Measurements from ENCODE around the gene DCAF6.

The DCAF6 gene

GRCh38 chr1:167933788-167934187 is 2.7 kb upstream of the DCAF6 start:
- DNase-seq (ENCODE audit: low read depth, low spot score) = no peak
- TF ChIP-seq SUZ12 (IDR thresholded peaks at IDR 0.05; ENCODE audit: extremely low read depth, insufficient read depth, insufficient read length) = no peak
- no peak for TF ChIP-seq YY1 (IDR thresholded peaks at IDR 0.05; ENCODE audit: insufficient read depth, insufficient read length)
- TF ChIP-seq ZNF274 (IDR thresholded peaks at IDR 0.05; ENCODE audit: low read depth, low read length) = no peak
- H3K27me3 ChIP-seq (ENCODE audit: insufficient read depth, insufficient read length) = no peaks in the 10 kb centered on the region
- H3K4me1 ChIP-seq (ENCODE audit: insufficient read depth, insufficient read length) = no peaks in the 10 kb centered on the region
- no peak overlapping the region for H3K9ac ChIP-seq (ENCODE audit: insufficient read length, low read depth)
- H3K9me3 ChIP-seq (ENCODE audit: insufficient read depth, low read length) = no peaks in the 10 kb centered on the region
- no peak overlapping the region for H3K4me3 ChIP-seq (ENCODE audit: insufficient read length, low read depth)
- no peaks in the 10 kb centered on the region for H3K36me3 ChIP-seq (ENCODE audit: insufficient read depth, insufficient read length, low read length)

- H3K4me1 ChIP-seq (ENCODE audit: insufficient read depth, insufficient read length) = no peaks in the 10 kb centered on the region
- H3K9ac ChIP-seq (ENCODE audit: insufficient read length, low read depth) = peak overlapping the region; percentile 92
- H3K9me3 ChIP-seq (ENCODE audit: insufficient read depth, low read length) = no peaks in the 10 kb centered on the region
- H3K4me3 ChIP-seq (ENCODE audit: insufficient read length, low read depth) = peak overlapping the region; percentile 81
- no peaks in the 10 kb centered on the region for H3K36me3 ChIP-seq (ENCODE audit: insufficient read depth, insufficient read length, low read length)
- TF ChIP-seq YY1 (IDR thresholded peaks at IDR 0.05; ENCODE audit: insufficient read depth, insufficient read length) (no peak), SUZ12 (IDR thresholded peaks at IDR 0.05; ENCODE audit: extremely low read depth, insufficient read depth, insufficient read length) (no peak), ZNF274 (IDR thresholded peaks at IDR 0.05; ENCODE audit: low read depth, low read length) (no peak)
- no peak for DNase-seq (ENCODE audit: low read depth, low spot score)
- H3K27me3 ChIP-seq (ENCODE audit: insufficient read depth, insufficient read length) = no peaks in the 10 kb centered on the region
These were observed 1.9 kb upstream of the DCAF6 start for GRCh38 chr1:167934426-167935215.

DNA sequence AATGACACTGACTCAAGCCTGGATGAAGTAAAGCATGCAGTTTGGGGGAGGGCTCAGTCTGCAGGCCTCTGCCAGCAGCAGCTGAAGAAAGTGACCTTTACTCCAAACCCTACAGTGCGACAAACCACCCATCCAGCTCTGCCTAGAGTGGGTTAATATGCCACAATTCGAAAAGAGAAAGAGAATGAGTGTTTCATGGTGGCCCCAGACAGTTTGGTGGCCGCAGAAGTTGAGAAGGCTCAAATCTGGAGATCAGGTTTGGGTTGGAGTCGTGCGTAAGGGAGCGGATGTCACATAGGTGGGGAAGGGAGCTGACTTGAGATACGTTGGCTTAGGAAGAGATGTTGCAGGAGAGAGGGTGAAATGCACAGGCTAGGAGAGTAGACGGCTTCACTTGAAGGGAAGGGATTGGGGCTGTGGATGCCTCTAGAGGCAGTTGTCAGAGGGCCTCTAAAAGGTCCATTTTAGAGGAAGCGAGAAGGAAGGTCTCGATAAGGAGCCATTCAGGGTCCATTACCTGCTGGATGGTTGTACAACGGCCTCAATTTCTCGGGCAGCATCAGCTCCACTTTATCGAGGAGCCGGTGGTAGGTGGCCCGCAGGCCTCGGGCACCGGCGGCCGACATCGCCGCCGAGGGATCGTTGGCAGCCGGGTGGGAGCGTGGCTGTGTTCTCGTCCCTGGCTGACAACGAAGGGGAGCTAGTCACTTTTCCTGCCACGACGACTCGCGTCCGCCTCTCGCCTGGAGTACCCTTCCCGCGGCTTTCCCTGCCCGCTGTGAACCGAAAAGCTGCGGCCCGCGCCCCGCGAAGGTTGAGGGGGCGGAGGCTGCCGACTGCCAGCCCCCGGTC is 1.0 kb upstream of the DCAF6 start:
- Histone ChIP-seq H3K9me3 (ENCODE audit: insufficient read depth, low read length) (no peaks in the 10 kb centered on the region), H3K9ac (ENCODE audit: insufficient read length, low read depth) (peak overlapping the region; percentile 92), H3K27me3 (ENCODE audit: insufficient read depth, insufficient read length) (no peaks in the 10 kb centered on the region), H3K36me3 (ENCODE audit: insufficient read depth, insufficient read length, low read length) (no peaks in the 10 kb centered on the region), H3K4me3 (ENCODE audit: insufficient read length, low read depth) (peak overlapping the region; percentile 81), H3K4me1 (ENCODE audit: insufficient read depth, insufficient read length) (no peaks in the 10 kb centered on the region)
- TF ChIP-seq YY1 (IDR thresholded peaks at IDR 0.05; ENCODE audit: insufficient read depth, insufficient read length) (no peak), SUZ12 (IDR thresholded peaks at IDR 0.05; ENCODE audit: extremely low read depth, insufficient read depth, insufficient read length) (no peak), ZNF274 (IDR thresholded peaks at IDR 0.05; ENCODE audit: low read depth, low read length) (no peak)
- DNase-seq (ENCODE audit: low read depth, low spot score) = peak; percentile 30

GRCh38 chr1:167936930-167937708 is 636 bp downstream of the DCAF6 start, which contains the start of gene MPC2:
TSS of gene MPC2 (minus strand) at chr1:167937072. CDS start at chr1:167935841, 1,231 bp downstream.
- peaks cover 2% of the 10 kb centered on the region for H3K36me3 ChIP-seq (ENCODE audit: insufficient read depth, insufficient read length, low read length)
- no peaks in the 10 kb centered on the region for H3K4me1 ChIP-seq (ENCODE audit: insufficient read depth, insufficient read length)
- H3K9ac ChIP-seq (ENCODE audit: insufficient read length, low read depth) = peak within 1 kb of the TSS; percentile 95
- H3K4me3 ChIP-seq (ENCODE audit: insufficient read length, low read depth) = peak within 1 kb of the TSS; percentile 95
- no peaks in the 10 kb centered on the region for H3K9me3 ChIP-seq (ENCODE audit: insufficient read depth, low read length)
- TF ChIP-seq SUZ12 (IDR thresholded peaks at IDR 0.05; ENCODE audit: extremely low read depth, insufficient read depth, insufficient read length) (no peak), YY1 (IDR thresholded peaks at IDR 0.05; ENCODE audit: insufficient read depth, insufficient read length) (no peak), ZNF274 (IDR thresholded peaks at IDR 0.05; ENCODE audit: low read depth, low read length) (no peak)
- DNase-seq (ENCODE audit: low read depth, low spot score) = peak; percentile 47
- H3K27me3 ChIP-seq (ENCODE audit: insufficient read depth, insufficient read length) = no peaks in the 10 kb centered on the region

DNA sequence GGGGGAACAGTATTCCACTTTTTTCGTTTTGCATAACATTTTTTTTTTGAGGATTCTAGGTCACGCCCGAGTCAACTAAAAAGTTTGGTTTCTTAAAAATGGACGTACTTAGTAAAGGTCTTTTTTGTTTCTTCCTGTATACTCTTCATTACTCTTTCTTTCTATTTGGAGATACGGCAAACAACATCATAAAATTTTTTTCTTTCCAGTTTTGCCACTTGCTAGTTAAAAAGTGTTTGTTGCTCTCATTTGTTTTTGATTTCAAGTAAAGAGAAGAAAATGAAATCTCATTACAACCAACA is 1.2 kb downstream of the DCAF6 start:
- H3K9me3 ChIP-seq (ENCODE audit: insufficient read depth, low read length) = no peaks in the 10 kb centered on the region
- no peaks in the 10 kb centered on the region for H3K4me1 ChIP-seq (ENCODE audit: insufficient read depth, insufficient read length)
- peaks cover 2% of the 10 kb centered on the region for H3K36me3 ChIP-seq (ENCODE audit: insufficient read depth, insufficient read length, low read length)
- no peaks in the 10 kb centered on the region for H3K27me3 ChIP-seq (ENCODE audit: insufficient read depth, insufficient read length)
- DNase-seq (ENCODE audit: low read depth, low spot score) = no peak
- H3K9ac ChIP-seq (ENCODE audit: insufficient read length, low read depth) = peak overlapping the region; percentile 95
- no peak for TF ChIP-seq ZNF274 (IDR thresholded peaks at IDR 0.05; ENCODE audit: low read depth, low read length)
- TF ChIP-seq SUZ12 (IDR thresholded peaks at IDR 0.05; ENCODE audit: extremely low read depth, insufficient read depth, insufficient read length) = no peak
- no peak for TF ChIP-seq YY1 (IDR thresholded peaks at IDR 0.05; ENCODE audit: insufficient read depth, insufficient read length)
- peak overlapping the region; percentile 95 for H3K4me3 ChIP-seq (ENCODE audit: insufficient read length, low read depth)

DNA sequence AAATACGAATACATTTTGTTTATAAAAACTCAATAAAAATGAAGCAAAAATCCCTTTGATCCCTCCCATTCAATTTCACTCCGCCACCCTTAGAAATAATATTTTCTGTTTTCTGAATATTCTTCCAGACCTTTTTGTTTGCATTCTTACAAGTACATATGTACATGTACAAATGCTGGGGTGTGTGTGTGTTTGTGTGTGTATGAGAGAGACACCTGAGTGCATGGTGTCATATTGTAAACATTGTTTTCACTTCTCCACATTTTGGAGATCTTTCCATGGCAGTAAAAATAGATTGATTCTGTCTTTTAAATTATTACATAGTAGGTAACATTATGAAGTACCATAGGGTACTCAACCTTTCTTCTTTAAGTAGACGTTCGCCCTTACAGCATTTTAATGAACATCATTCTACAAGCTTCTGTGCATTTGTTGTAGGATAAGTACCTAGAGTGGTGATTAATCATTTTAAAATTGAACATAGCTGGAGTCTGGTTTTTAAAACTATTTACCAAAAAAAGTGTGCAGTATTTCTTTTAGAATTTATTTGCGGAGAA is 1.7 kb downstream of the DCAF6 start:
- Histone ChIP-seq H3K27me3 (ENCODE audit: insufficient read depth, insufficient read length) (no peaks in the 10 kb centered on the region), H3K9ac (ENCODE audit: insufficient read length, low read depth) (peak overlapping the region; percentile 95), H3K9me3 (ENCODE audit: insufficient read depth, low read length) (0 out of 2 replicates have a peak, but pooled peaks cover 1% of the 10 kb centered on the region), H3K4me3 (ENCODE audit: insufficient read length, low read depth) (peak overlapping the region; percentile 95), H3K36me3 (ENCODE audit: insufficient read depth, insufficient read length, low read length) (peaks cover 2% of the 10 kb centered on the region), H3K4me1 (ENCODE audit: insufficient read depth, insufficient read length) (no peaks in the 10 kb centered on the region)
- TF ChIP-seq ZNF274 (IDR thresholded peaks at IDR 0.05; ENCODE audit: low read depth, low read length) (no peak), SUZ12 (IDR thresholded peaks at IDR 0.05; ENCODE audit: extremely low read depth, insufficient read depth, insufficient read length) (no peak), YY1 (IDR thresholded peaks at IDR 0.05; ENCODE audit: insufficient read depth, insufficient read length) (no peak)
- DNase-seq (ENCODE audit: low read depth, low spot score) = no peak
